GM21381 (cell line): ENCODE measurements around the gene MBTPS1.

Experiments
- ATAC-seq: cut with Tn5 transposase; IDR thresholded peaks from one replicate; pipeline ENCODE4 v1.9.1; 2021; ENCODE audit warnings: mild to moderate bottlenecking, moderate library complexity; ENCODE audit not compliant: unreplicated experiment

The MBTPS1 gene

GRCh38 chr16:84014570-84015327 lies 102.0 kb downstream of the MBTPS1 start:
- no peak for ATAC-seq

- ATAC-seq: peak; percentile 76
Measured at GRCh38 chr16:84013787-84014569, 102.8 kb downstream of the MBTPS1 start.

- ATAC-seq: no peak
Measured at GRCh38 chr16:84009282-84009681, 107.5 kb downstream of the MBTPS1 start.

- no peak for ATAC-seq
Measured at GRCh38 chr16:84007965-84008364, 108.8 kb downstream of the MBTPS1 start.

GRCh38 chr16:84007520-84007919 lies 109.2 kb downstream of the MBTPS1 start:
- no peak for ATAC-seq

- no peak for ATAC-seq
Measured at GRCh38 chr16:84005391-84005790, 111.4 kb downstream of the MBTPS1 start.

GRCh38 chr16:84004442-84004841 lies 112.3 kb downstream of the MBTPS1 start:
- no peak for ATAC-seq
